ENCODE results near the gene CFAP73. TPM values are rescaled to one million over a fixed set of nuclear protein-coding genes. Genes with fewer than 3 reads are reported as not detected.

The CFAP73 gene
- total and polyA plus RNA-seq, 2 experiments from 2014 or later = 0.50 to 0.59 TPM

- no peaks in the 10 kb centered on the region for H3K36me3 Mint-ChIP-seq (ENCODE audit: low read depth)
These were observed 15.9 kb upstream of the CFAP73 start for GRCh38 chr12:113133666-113134065.

More at GRCh38 chr12:113133666-113134065, 15.9 kb upstream of the CFAP73 start:
- Histone ChIP-seq H2AFZ (no peak overlapping the region), H3F3A (replicated peaks; ENCODE audit: low read depth) (0 out of 2 replicates have a peak, but pooled peaks cover 4% of the 10 kb centered on the region), H3K4me3 (no peak overlapping the region), H3K4me2 (no peak overlapping the region), H3K4me1 (ENCODE audit: insufficient read depth) (peaks cover 14% of the 10 kb centered on the region), H3K79me2 (replicated peaks; ENCODE audit: insufficient read depth) (no peaks in the 10 kb centered on the region), H3K27me3 (ENCODE audit: insufficient read depth) (peaks cover 8% of the 10 kb centered on the region), H4K20me1 (replicated peaks; ENCODE audit: insufficient read depth) (no peaks in the 10 kb centered on the region), H3K36me3 (ENCODE audit: insufficient read depth) (no peaks in the 10 kb centered on the region), H3K27ac (ENCODE audit: low read depth) (no peak overlapping the region), H3K9me2 (ENCODE audit: insufficient read depth) (no peaks in the 10 kb centered on the region)
- TF ChIP-seq ETS1 (IDR thresholded peaks at IDR 0.05) = no peak
- no peak for TF ChIP-seq STAT1 (IDR thresholded peaks at IDR 0.05; ENCODE audit: unreplicated experiment)
- no peak for TF ChIP-seq CREB1 (CRISPR knock-in tag; IDR thresholded peaks at IDR 0.05; ENCODE audit: low read depth)
- TF ChIP-seq CTCF (conservative IDR thresholded peaks at IDR 0.05; ENCODE audit: low read depth in 2 of 2) = no peak
- TF ChIP-seq ZNF462 (CRISPR knock-in tag; IDR thresholded peaks at IDR 0.05) = no peak
- no peak for TF ChIP-seq EZH2phosphoT487 (IDR thresholded peaks at IDR 0.05; ENCODE audit: unreplicated experiment)
- TF ChIP-seq POLR2AphosphoS5 (IDR thresholded peaks at IDR 0.05; ENCODE audit: low read depth) = no peak
- TF ChIP-seq ZNF331 (CRISPR knock-in tag; IDR thresholded peaks at IDR 0.05; ENCODE audit: low read depth) = no peak
- no peak for TF ChIP-seq JUNB (IDR thresholded peaks at IDR 0.05; ENCODE audit: unreplicated experiment)
- no peak for TF ChIP-seq ZNF114 (CRISPR knock-in tag; IDR thresholded peaks at IDR 0.05)
- TF ChIP-seq EZH2 (IDR thresholded peaks at IDR 0.05; ENCODE audit: low read depth, unreplicated experiment) = no peak
- Mint-ChIP-seq H3K9me3 (no peaks in the 10 kb centered on the region), H3K4me3 (no peak overlapping the region), H3K27ac (no peak overlapping the region), H3K27me3 (ENCODE audit: insufficient read depth, low read depth, poor library complexity) (peaks cover 24% of the 10 kb centered on the region), H3K4me1 (peaks cover 19% of the 10 kb centered on the region)
- DNase-seq (ENCODE audit: low spot score) = no peak
- ATAC-seq = no peak
